NCI-H82 (cell line): Measurements from ENCODE around the gene CREB1.
"Not testable (repeated sequence)": the region's sequence is repeated elsewhere in the genome, so short reads cannot be mapped to it uniquely, and the experiment has no call there.

ENCODE experiments used
- DNase-seq: peaks from one replicate; lab custom pipeline; 2025; lab: John Stamatoyannopoulos, UW

Gene CREB1

DNA sequence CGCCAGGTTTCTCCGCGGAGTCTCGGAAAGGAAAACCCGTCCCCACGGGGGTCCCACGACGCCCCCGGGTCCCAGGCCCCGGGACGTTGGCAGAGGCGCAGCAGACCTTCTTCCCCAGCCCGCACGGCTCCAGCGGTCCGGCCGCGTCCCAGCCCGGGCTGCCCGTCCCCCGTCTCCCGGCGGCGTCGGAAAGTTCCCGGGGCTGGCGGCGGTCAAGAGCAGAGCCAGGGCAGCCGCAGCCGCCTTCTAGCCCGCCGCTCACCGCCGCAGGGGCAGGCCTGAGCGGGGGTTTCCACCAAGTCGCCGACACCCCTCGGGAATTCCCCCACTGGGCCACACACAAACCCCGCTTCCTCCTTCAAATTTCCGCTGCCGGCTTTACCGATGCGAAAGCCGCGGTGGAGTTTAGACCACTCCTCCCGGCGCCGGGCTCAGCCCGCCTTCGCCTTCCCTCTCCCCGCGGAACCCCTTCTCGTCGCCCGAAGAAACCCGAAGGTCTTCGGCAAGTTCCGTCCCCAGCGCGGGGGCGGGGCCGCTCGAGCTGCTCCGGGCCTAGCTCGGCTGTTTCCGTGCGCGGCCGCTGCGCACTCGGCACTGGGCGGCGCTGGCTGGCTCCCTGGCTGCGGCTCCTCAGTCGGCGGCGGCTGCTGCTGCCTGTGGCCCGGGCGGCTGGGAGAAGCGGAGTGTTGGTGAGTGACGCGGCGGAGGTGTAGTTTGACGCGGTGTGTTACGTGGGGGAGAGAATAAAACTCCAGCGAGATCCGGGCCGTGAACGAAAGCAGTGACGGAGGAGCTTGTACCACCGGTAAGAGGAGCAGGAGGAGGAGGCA lies at the start of gene CREB1:
Gene CREB1 (plus strand): TSS at position 633 of the 830 bp plus-strand sequence. CDS start 25,674 bp downstream, outside the sequence.
- DNase-seq, result peak; percentile 98

DNA sequence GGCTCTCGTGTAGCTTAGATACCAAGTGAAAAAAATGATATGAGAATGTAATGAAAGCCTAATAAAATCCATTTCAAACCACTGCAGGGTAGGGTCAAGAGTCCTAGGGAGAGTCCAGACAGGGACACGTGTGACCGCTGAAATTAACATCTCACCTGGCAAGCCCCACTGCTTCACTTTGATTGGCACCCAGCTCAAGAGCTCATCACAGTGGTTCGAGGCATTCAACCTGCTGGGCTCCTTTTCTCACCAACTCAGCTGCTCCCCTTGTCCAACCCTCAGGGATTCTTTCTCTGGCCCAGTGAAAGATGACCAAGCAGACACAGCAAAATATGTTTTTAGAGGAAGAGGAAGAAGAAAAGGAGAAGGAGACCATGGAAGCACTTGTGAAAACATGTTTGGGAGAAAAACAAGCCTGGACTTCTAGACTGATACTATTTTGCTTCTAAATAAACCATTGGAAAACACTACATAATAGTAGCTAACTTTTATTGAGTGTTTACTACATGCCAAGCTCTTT lies 49.2 kb upstream of the CREB1 start:
- no peak for DNase-seq

DNA sequence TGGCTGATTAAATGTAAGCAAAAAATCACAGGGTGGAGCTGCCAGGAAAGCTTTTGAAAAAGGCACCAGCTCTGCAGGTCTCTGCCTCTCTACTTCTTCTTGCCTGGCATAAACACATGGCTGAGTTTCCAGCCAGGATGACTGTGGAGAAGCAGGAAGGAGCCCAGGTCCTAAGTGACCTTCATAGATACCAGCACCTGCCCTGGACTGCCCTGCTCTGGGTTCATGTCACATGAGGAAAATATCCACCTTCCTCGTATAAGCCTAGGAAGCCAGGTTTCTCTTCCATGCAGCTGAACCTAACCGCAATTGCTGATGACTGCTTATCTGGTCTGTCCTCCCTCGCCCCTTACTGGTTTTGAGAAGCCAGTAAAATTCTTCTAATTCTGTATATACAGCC lies 47.8 kb upstream of the CREB1 start:
- DNase-seq, result peak; percentile 32

DNA sequence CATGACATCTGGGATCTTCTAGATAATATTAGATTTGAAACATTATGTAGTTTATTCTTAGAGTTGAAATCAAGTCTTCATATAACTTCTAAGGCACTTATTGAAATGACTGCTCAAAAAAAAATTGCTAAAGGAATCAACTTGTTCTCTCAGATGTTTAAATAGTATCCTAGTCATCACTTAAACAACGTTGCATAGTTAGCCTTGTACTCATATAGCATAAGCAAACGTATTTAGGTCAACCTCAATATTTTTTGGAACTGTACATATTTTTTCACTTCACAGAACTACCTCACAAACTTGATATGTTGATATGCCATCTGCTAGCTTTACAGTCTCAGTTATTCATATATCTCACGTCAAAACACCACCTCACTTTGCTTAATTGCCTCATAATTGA lies 47.1 kb upstream of the CREB1 start:
- DNase-seq, result no peak

- no peak for DNase-seq
These were observed 46.7 kb upstream of the CREB1 start for GRCh38 chr2:207483066-207483465.

- DNase-seq, result no peak
These were observed 46.3 kb upstream of the CREB1 start for GRCh38 chr2:207483477-207483876.

DNA sequence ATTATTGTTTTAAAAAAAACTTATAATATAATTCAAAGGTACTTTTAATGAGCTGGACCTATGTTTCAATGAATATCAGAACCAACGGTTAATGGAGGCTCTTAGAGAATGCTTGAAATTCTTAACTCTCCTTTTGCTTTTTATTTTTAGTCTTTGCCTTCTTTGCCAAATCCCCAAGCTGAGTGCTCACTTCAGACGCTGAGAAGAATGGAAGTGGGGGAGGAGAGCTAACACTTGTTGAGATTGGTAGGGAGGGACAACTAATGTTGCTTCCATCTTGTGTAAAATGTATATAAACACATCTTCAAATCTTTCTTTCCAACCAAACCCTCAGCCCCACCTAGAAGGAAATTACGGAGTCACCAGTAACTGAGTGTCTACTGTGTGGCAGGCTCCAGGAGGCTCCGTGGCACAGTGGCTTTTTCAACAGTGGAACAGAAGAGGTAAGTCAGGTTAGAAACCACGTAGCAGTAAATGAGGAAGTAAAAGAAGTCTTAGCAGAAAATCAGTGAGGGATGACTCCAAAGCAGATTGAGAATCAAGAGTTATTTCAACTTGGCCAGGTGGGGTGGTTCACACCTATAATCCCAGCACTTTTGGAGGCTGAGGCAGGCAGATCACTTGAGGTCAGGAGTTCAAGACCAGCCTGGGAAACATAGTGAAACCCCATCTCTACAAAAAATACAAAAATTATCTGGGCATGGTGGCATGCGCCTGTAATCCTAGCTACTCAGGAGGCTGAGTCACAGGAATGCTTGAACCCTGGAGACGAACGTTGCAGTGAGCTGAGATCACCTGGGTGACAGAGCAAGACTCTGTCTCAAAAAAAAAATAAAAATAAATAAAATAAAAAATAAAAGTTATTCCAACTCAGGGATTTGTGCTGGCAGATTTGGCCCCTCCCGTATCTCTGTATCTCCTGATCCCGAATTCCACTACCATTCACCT lies 45.0 kb upstream of the CREB1 start:
- no peak for DNase-seq

GRCh38 chr2:207487650-207488311 lies 42.0 kb upstream of the CREB1 start:
- DNase-seq, result no peak

GRCh38 chr2:207489251-207489650 lies 40.5 kb upstream of the CREB1 start:
- DNase-seq, result no peak

DNA sequence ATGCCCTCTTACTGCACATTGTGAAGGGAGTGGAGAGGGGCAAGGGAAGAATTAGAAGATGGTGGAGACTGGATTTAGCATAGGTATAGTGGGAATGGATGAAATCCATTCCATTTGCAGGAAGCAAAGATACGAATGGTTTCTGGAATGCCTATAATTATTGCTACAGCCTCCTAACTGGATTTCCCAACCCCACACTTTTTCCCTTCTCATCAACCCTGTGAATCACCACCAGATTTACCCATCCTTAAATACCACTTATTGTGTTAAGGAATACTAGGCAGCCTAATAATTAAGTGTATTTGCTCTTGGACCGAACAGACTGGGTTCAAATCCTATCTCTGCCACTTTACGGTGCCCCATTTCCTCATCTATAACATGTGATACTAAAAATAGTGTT lies 39.3 kb upstream of the CREB1 start:
- DNase-seq, result no peak

- peak; percentile 27 for DNase-seq
These were observed 38.7 kb upstream of the CREB1 start for GRCh38 chr2:207491086-207491485.

DNA sequence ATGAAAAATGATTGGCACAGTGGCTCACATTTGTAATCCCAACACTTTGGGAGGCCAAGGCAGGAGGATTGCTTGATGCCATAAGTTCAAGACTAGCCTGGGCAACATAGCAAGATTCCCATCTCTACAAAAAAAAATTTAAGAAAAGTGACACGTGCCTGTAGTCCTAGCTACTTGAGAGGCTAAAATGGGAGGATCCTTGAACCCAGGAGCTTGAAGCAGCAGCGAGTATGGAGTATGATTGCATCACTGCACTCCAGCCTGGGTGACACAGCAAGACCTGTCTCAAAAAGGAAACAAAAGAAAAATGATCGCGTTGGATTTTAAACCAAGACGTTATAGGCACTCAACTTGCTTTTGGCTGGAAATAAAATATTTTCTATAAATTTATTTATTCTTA lies 37.8 kb upstream of the CREB1 start:
- no peak for DNase-seq

GRCh38 chr2:207492461-207492860 lies 37.3 kb upstream of the CREB1 start:
- DNase-seq, result no peak

DNA sequence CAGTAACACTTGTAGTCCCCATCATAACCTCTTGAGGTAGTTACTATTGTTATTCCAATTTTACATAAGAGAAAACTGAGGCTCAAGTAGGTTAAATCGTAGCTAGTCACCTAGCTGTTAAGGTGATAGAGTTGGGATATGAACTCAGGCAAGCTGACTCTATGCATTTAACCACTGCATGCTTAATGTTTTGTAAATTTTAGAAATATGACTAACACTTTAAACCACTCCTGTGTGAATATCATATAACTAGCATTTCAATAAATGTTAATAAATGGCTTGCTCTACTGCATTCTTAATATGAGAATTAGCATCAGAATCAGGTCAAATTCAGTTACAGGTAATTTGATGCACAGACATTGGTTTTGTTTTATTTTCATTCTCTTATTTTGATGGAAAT lies 35.6 kb upstream of the CREB1 start:
- no peak for DNase-seq

- DNase-seq, result not testable (repeated sequence)
These were observed 32.8 kb upstream of the CREB1 start for GRCh38 chr2:207496936-207497335.

GRCh38 chr2:207497596-207497995 lies 32.2 kb upstream of the CREB1 start:
- peak; percentile 89 for DNase-seq

- peak; percentile 55 for DNase-seq
These were observed 31.3 kb upstream of the CREB1 start for GRCh38 chr2:207498427-207498826.

GRCh38 chr2:207499114-207499513 lies 30.6 kb upstream of the CREB1 start:
- DNase-seq, result no peak

DNA sequence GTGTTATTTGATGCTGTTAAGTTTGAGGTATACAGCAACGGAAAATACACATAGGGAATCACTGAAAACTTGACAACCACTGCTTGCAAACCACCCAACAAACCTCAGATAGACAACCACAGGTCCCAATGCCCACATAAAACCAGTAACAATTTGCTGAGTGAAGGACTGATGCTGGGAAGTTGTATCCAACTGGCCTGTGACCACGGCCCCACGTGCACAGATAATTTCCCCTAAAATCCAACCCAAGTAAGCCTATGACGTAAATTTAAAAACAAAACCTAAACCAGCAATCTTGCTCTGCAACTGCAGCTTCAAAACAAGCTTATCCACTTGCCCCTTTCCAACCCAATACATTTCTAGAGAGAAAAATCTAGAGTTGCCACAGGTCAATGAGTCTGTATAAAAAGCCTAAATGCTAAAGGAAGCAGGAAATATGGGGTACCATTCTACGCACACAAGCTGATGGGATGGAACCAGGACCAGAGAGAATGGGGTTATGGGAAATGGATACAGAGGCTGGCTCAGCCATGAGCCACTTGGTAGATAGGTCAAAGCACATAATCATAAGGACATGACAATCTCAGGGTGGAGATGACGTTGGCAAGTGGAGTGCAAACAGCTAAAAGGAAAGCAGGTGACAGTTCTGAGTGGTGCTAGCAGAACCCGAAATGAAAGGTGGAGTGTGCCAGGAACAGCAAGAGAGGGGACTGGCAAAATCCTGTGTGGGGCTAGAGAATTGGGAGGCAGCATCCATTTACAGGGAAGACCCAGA lies 27.8 kb upstream of the CREB1 start:
- DNase-seq, result no peak

DNA sequence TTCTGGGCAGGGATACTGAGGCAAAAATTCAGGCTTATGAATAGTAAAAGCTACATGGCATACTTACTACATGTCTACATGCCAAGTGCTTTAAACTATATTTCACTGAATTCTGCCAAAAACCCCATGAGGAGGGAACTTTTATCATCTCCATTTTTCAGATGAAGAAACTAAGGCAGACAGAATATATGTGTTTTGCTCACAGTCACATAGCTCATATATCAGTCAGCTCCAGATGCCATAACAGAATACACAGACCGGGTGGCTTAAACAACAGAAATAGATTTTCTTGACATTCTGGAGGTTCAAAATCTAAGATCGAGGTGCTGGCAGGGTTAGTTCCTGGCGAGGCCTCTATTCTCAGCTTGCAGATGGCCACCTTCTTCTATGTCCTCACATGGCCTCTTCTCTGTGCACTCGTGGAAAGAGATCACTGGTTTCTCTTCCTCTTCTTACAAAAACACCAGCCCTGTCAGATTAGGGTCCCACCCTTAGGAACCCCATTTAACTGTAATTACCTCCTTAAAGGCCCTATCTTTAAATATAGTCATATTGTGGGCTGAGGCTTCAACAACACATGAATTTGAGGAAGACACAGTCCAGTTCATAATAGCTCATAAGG lies 27.1 kb upstream of the CREB1 start:
- no peak for DNase-seq

GRCh38 chr2:207503234-207503633 lies 26.5 kb upstream of the CREB1 start:
- DNase-seq, result peak; percentile 17
